T-helper 2 cell treated with Interferon-gamma antibody and Interleukin-4, amounts not matched to agents 5 μg/mL and 100 μg/mL, for 36 hours (primary cell): Measurements from ENCODE around the gene TRAIP.
"Not testable (repeated sequence)": the region's sequence is repeated elsewhere in the genome, so short reads cannot be mapped to it uniquely, and the experiment has no call there.

ENCODE experiments used
- DNase-seq: peaks from one replicate; pipeline ENCODE4 v3.0.0; 2021; ENCODE audit warnings: low spot score
- H3K27ac Mint-ChIP-seq: one replicate; pipeline ENCODE4 v1.8.0; 2021; ENCODE audit warnings: mild to moderate bottlenecking, mixed read lengths
- H3K27me3 Mint-ChIP-seq: one replicate; pipeline ENCODE4 v1.8.0; 2021; ENCODE audit warnings: low read depth, mixed read lengths
- H3K36me3 Mint-ChIP-seq: one replicate; pipeline ENCODE4 v1.8.0; 2021; ENCODE audit warnings: low read depth, mixed read lengths
- H3K4me1 Mint-ChIP-seq: one replicate; pipeline ENCODE4 v1.8.0; 2021; ENCODE audit warnings: low read depth, mixed read lengths
- H3K4me3 Mint-ChIP-seq: one replicate; pipeline ENCODE4 v1.8.0; 2022; ENCODE audit warnings: mild to moderate bottlenecking, moderate library complexity, mixed read lengths
- H3K9me3 Mint-ChIP-seq: one replicate; pipeline ENCODE4 v1.8.0; 2021; ENCODE audit warnings: mixed read lengths

Gene TRAIP

GRCh38 chr3:49782277-49782676 is 74.1 kb downstream of the TRAIP start:
- H3K27me3 Mint-ChIP-seq, H3K9me3 Mint-ChIP-seq, H3K27ac Mint-ChIP-seq, DNase-seq, H3K4me3 Mint-ChIP-seq: not testable (repeated sequence)
- H3K4me1 Mint-ChIP-seq = peaks cover 34% of the 10 kb centered on the region
- H3K36me3 Mint-ChIP-seq = peaks cover 20% of the 10 kb centered on the region

GRCh38 chr3:49781415-49782199 is 74.8 kb downstream of the TRAIP start:
- no peak for DNase-seq
- Mint-ChIP-seq H3K4me1 (peaks cover 27% of the 10 kb centered on the region), H3K36me3 (peaks cover 24% of the 10 kb centered on the region), H3K27me3 (no peaks in the 10 kb centered on the region), H3K4me3 (no peak overlapping the region), H3K9me3 (no peaks in the 10 kb centered on the region), H3K27ac (no peak overlapping the region)

GRCh38 chr3:49780975-49781365 is 75.4 kb downstream of the TRAIP start:
- not testable (repeated sequence) for H3K4me3 Mint-ChIP-seq, H3K27me3 Mint-ChIP-seq, H3K27ac Mint-ChIP-seq, H3K9me3 Mint-ChIP-seq, DNase-seq
- Mint-ChIP-seq H3K4me1 (peaks cover 26% of the 10 kb centered on the region), H3K36me3 (peaks cover 25% of the 10 kb centered on the region)

- no peak overlapping the region for H3K27ac Mint-ChIP-seq
- H3K4me1 Mint-ChIP-seq = peaks cover 22% of the 10 kb centered on the region
- peaks cover 23% of the 10 kb centered on the region for H3K36me3 Mint-ChIP-seq
- no peaks in the 10 kb centered on the region for H3K9me3 Mint-ChIP-seq
- no peak overlapping the region for H3K4me3 Mint-ChIP-seq
- H3K27me3 Mint-ChIP-seq = no peaks in the 10 kb centered on the region
- DNase-seq = no peak
These were observed 76.0 kb downstream of the TRAIP start for GRCh38 chr3:49780080-49780974.

GRCh38 chr3:49779358-49780079 is 76.8 kb downstream of the TRAIP start:
- no peak for DNase-seq
- Mint-ChIP-seq H3K4me1 (peaks cover 18% of the 10 kb centered on the region), H3K9me3 (no peaks in the 10 kb centered on the region), H3K27ac (peak overlapping the region; percentile 26), H3K36me3 (peaks cover 23% of the 10 kb centered on the region), H3K27me3 (no peaks in the 10 kb centered on the region), H3K4me3 (no peak overlapping the region)
